Stimulated activated CD4-positive, alpha-beta T cell treated with anti-CD3 and anti-CD28 coated beads, Interleukin-15, amount 100 ng/mL, for 48 hours (primary cell): ENCODE results near the gene KCNIP1.

Experiments
- DNase-seq, 2 donors: peaks; one replicate each; pipeline ENCODE4 v3.0.0-alpha.2; 2020; ENCODE audit warnings: low read depth in 2 of 2

KCNIP1 gene

DNA sequence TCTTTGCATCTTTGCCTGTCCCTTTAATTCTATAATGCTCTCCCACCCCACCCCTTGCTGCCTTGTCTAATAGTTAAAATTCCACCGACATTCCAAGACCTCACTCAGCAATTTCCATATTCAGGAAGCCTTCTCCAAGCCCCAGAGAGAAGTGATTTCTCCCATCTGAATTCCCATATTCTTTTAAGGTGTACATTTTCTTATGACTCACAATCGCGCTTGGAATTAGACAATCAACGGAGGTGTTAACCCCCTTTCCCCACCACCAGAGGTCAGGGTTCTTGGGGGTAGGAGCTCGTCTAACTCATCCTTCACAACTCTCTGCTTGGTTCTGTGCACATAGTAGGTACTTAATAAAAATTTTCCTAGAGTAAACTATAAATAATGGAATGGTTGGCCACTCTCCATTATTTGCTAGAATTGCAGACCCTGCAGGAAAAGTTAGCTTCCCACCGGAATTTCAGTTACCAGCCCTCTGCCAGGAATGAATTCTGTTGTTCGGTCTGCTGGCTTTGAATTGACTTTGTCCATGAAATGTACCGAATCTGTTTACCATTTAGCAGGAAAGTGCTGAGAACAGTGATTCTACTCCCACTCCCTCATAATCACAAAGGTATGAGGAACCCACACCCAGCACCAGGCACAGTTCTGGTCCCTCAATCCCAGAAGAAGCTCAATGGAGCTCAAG is 5.0 kb downstream of the KCNIP1 start:
- no peak for DNase-seq

DNA sequence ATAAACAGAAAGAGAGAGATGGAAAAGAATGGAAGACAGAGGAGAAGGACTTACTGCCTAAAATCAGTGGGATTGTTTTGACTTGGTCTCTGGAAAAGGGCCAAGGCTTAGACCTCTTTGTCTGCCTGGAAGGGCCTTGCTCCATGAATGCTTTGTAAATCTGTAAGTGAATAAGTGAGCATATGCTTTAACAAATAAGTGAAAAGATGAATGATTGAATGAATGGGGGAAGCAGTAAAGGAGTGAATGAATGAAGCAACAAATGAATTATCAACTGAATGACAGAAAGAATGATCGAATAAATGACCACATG is 5.5 kb downstream of the KCNIP1 start:
- no peak for DNase-seq

DNA sequence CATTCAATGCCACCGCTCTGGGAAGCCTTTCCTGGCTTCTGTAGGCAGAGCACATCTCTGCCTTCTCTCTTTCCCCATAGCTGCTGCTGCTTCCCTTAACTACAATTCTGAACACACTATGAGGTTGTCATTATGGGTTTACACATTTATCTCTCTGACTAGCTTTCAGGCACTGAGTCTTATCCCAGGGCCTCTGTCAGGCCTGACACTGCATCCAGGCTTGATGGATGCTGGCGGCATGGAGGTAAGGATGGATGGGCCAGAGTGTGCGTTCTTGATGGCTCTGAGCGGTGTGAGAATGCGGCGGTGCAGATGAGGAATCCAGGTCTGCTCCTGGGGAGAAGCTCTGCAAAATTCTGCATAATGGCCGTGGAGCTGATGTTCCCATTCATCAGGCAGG is 6.3 kb downstream of the KCNIP1 start:
- no peak for DNase-seq

DNA sequence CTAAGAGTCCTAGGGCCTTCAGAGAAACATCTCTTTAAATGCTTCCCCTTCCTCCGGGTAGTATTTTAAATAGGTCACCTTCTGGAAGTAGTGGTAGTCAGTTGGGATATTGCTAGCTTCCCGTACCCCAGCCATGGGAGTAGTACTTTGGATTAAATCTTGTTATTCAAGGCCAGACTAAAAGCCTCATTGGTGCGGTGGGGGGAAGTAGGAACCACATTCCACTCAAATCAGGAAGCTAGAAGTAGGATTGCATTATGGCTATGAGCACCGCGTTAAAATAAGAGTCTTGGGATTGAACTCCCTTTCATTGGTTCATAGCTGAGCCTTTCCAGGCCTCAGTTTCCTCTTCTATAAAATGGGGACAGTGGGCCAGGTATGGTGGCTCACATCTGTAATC is 6.7 kb downstream of the KCNIP1 start:
- no peak for DNase-seq

DNA sequence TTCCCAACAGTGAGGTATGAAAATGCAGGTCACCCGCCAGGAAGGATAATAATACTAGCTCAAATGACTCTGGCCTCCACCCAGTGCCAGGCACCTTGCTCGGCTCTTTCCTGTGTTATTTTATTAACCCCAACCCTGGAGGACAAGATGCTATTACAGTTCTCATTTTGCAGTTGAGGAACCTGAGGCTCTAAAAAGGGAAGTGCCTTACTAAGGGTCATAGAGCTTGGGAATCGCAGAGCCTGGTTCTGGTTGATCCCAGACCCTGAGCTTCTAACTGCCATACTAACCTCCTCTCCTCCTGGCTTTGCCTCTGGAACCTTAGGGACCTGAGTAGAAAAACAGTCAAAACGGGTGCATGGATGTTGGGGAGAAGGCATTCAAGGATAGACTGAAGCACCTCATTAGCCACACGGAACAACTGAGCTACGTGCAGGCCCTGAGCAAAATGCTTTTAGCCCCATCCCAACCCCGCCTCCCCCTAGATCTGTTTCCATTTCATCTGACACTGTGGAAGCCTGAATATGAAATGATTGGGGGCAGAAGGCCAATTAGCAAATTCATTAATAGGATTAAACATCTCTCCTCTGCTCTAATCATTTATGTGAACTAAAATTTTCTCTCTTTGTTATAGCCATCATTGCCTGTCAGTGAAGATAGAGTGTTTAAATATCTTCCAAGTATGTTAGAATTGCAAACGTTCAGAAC is 7.9 kb downstream of the KCNIP1 start:
- DNase-seq = no peak

DNA sequence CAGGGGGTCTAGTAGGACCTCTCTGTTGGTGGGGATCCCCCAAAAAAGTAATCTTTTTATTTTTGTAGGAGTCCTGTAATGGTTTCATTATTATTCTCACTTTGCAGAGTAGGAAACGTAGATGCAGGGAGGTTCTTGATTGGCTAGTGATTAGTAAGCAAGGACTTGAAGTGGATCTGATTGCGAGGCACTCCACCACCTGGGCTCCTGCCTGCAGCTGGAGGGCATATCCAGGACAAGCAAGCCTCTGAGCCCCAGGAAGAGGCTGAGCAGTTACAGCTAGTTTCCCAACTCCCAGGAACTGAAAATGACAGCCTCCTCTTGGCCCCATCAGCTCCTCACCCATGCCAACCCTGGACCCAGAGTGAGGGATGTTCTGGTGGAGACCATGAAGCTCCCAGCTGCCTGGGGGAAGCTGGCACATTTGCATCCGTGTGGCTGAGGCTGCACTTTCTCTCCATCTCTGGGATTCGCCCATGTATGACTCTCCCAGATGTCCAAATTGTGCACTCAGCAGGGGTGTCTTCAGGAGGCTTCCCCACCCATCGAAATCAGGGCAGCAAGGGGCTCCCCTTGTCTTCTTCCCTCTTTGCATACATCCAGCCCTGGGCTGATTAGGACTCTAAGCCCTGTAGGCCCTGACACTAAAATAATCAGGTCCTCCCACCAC is 10.2 kb downstream of the KCNIP1 start:
- DNase-seq = no peak

DNA sequence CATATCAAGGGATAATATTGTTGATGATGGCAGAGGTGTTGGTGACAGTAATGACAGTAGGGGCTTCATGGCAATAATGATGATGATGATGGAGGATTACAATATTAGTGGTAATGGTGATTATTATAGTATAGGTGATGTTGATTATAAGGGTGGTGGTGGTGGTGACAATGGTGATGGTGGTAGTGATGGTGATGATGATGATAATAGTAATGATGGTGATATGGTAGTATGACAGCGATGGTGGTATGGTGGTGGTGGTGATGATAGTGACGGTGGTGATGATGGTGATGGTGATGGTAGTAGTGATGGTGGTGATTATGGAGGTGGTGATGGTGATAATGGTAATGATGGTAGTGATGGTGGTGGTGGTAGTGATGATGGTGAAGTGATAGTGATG is 13.6 kb downstream of the KCNIP1 start:
- DNase-seq = no peak

DNA sequence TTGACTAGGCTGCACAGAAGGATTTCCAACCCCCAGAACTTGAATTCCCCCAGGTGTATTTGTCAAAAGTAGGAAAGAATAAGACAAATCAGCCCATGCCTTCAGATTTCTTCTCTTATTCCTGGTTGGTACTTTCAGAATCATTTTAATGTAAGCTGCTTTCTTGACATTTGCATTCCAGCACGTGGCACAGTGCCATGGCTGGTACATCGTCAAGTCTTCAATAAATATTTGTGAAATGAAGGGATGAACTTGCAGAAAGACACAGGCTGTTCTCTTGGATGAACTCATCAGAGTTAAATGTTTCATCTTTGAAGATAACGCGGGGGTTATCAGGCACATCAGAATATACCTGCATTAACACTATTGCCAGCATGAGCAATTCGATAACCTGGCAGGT is 14.5 kb downstream of the KCNIP1 start:
- DNase-seq = no peak

DNA sequence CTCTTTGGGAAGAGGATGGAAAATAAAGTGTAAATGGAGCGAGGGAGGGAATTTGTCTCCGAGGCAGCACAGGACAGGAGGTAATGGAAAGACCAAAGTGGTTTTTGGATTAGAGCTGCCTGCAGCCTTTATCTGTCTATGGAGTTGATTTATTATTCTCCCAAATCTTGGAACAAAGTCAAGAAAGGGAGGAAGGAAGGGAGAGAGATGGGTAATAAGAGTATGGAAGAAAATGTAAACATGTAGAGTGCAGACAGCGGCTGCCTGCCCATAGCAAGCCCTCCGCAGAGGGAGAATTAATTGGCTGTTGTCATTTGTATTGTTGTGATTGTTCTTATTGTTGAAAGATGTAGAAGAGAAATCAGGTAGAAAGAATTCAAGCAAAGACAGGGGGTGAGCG is 15.7 kb downstream of the KCNIP1 start:
- DNase-seq = no peak

DNA sequence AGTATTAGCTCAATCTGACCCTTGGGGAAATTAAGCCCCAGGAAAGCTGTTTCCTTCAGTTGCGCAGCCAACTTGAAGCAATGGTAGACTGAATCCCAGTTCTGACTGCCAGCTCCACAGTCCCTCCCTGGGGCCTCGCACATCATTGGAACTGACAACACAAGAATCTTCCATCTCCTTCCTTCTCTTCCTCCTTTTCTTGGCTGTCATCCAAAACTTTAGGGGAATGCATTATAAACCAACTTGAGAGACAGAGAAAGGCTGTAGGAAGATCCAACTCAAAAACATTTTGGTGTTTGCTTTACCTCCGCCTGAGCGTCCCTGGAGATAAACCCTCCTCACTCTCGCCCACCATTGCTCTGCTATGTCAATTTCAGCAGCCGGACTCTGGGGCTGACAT is 16.6 kb downstream of the KCNIP1 start:
- no peak for DNase-seq

DNA sequence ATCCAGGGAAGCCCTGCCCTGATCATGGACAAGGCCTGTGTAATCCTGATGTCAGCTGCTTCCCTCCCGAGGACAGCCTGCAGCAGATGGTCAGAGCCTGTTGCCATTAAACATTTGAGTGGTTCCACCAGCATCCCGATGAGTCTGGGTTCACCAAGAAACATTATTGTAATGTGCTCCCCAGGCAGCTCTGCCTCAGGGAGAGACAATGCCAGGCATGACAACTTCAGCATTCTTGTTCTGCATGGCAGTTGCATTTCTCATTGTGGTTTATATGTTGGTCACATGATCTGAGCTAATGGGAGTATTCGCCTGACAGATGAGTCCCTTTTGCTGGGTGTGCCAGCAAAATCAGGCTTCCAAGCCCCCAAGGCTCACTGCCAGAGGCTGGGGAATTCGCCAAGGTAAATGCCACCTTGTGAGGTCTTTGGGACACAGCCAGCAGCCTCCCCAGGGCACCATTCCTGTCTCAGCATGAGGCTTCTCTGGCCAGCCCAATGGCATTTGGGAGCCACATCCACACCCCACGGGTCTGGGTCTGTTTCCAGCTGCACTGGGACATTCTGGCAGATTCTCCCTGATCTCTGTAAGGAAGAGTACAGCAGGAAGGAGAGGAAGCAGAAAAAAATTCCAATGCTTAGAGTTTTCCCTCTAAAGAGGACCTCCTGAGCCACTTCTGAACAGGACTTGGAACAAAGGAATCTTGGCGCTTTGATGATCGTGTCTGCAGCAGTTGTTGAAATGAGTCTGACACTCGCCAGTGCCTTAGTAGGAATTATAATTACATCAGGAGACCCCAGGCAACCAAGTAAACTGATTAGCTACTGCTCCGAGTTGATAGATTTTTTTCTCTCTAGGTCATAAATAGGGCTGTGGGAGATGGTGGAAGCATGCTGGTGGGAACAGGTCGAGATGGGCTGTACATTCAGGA is 18.7 kb downstream of the KCNIP1 start:
- no peak for DNase-seq

DNA sequence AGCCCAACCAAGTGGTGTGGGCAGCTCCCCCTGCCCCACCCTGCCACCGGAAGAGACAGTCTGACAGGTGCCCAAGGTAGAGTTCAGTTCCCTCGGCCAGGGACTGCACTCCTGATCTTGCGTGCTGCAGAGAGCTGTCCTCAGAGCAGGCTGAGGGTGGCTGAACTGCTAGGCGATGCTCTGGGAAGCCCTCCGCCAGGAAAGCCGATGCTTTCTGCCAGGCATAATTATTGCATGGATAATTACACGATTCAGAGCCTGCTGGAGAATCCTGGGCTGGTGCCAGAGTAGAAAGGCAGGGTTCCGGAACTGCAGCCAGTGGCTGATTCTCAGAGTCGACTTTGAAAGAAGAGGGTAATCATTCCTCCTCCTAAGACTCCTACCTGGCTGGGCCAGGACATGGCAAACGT is 19.3 kb downstream of the KCNIP1 start:
- DNase-seq = no peak

DNA sequence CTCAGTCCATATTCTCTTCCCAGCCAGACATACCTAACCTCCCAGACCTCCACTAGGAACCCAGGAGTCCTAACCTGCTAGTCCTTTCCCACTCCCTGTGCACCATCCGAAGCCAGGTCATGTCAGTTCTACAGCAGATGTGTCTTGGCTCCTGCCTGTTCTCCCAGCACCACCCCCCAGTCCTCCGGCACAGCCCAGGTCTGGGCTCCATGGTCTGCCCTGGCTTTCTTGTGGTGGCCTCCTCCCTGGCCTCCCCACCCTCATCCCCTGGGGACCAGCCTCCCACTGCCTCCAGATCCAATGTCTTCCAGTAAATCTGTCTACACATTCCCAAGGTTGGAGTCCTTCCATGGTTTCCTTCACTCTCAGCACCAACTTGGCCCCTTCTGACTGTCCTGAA is 20.0 kb downstream of the KCNIP1 start:
- no peak for DNase-seq

DNA sequence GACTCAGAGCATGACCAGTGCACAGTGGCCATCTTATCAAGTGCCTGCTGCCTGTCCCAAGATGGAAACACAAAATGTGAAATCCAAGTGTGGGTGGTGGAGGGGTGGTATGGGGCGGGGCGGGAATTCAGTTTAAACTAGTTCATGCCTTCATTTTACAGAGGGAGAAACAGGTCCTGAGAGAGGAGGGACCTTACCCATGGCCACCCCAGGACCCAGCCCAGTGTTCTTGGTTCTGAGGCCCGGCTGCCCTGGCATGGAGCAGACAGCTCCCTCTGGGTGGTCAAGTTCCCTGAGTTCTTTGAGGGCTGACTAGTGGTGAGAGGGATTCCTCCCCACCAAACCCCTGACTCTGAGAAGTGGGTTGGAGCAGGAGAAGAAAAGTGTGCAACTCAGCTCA is 20.8 kb downstream of the KCNIP1 start:
- no peak for DNase-seq

DNA sequence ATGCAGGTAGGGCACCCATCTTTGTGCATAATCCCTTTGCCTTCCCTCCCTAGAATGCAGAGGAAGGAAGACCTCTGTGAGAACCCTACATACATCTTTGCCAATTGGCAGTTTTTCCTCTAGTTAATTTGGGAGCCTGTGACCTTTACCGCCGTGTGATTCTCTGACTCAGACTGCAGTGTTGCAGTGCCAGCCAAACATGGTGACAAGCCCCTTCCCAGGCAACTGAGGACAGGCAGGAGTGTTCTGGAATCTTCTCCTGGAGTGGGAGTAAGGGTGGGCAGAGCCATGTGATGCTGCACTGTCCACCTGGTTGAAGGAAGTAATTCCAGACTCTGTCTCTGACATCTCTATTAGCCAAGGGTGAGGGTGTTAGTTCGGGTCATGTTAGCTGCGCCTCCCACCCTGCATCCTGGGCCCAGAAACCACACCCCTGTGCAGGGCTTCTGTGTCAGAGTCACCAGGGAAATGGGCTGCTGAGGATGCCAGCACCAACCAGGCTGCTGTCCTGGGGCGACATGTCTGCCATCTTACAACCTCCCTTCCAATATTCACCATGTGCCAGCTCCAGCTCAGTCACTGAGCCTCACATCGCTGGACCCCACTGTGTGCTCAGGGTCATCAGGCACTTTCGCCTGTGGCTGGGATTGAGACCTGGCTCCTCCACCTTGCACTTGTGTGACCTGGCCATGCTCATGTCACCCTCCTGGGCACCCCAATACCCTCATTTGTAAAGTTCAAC is 21.8 kb downstream of the KCNIP1 start:
- DNase-seq = no peak

DNA sequence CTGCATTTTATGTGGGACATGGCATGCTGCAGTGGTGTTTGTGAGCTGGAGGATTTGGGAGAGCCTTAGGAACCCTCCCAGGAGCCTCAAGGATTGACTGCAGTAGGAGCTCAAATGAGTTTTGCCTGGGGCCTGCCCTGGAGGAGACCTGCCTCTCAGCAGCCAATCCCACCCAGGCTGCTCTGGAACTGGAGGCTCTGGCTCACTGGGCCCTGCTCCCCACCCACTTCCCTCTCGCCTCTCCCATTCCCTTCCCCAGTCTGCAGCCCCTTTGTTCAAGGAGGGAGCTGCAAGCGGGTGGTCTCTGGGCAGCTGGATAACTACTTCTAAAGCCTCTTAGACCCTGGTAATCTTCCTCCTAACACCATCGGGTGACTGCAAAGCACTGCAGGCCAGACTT is 24.2 kb downstream of the KCNIP1 start:
- DNase-seq = no peak

DNA sequence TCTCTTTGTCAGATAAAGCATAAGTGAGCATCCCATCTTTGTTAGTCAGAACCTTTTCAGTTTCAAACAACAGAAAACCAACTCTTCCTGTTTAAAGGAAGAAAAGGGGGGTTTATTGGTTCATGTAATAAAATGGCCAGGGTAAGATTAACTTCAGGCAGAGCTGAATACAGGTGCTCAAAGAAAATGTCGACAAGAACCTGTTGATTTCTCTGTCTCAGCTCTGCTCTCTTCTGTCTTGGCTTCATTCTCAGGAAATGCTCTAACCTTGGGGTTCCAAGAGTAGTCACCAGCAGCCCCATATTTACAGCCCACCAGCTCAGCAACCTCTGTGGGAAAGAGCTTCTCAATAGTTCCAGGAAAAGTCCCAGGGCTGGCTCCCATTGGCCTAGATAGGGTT is 25.2 kb downstream of the KCNIP1 start:
- DNase-seq = no peak

DNA sequence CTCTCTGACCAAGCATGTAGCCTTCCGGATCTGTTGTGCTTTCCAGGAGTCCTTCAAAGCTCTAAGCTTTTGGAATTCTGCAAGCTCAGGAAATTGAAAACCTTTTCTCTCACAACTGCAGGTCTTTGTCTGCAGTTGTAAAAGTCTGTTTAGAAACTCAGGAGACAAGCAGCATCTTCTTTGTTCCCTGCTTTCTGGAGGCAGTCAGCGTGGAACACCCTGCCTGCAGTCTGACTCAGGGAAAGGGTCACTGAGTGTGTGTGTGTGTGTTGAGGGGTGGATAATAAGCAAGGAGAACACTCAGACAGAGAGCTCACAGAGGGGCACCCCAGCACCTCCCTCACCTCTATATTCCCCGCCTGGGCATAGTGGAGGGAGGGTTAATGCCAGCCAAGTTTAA is 29.1 kb downstream of the KCNIP1 start:
- no peak for DNase-seq

DNA sequence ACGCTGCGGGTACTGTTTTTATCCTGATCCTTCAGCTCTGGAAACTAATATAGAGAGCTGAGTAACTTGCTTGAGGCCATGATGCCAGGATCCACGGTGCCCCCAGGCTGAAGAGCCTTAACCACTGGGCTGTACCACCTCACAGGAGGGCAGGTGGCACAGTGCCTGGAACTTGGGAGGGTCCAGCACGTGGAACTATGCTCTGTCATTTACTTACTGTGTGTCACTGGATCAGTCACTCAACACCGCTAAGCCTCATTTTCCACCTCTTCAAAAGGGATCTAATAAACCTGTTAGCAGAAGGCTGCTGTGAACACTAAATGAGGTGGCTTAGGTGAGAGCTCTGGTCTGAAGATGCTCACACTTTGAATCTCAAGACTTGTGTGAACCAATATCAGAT is 29.6 kb downstream of the KCNIP1 start:
- DNase-seq = no peak

DNA sequence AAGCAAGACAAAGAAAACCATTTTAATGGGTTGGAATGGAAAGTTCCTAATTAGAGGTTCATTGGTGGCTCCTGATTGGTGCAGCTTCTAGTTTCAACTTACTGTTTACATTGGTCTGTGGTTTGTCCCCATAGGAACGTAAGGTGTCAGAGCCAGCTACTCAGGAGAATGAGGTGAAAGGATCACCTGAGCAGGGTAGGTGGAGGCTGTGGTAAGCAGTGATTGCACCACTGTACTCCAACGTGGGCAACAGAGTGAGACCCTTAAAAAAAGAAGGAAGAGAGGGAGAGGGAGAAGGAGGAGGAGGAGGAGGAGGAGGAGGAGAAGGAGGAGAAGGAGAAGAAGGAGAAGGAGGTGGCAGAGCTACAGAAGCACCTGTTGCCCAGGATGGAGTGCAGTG is 30.4 kb downstream of the KCNIP1 start:
- DNase-seq = no peak

DNA sequence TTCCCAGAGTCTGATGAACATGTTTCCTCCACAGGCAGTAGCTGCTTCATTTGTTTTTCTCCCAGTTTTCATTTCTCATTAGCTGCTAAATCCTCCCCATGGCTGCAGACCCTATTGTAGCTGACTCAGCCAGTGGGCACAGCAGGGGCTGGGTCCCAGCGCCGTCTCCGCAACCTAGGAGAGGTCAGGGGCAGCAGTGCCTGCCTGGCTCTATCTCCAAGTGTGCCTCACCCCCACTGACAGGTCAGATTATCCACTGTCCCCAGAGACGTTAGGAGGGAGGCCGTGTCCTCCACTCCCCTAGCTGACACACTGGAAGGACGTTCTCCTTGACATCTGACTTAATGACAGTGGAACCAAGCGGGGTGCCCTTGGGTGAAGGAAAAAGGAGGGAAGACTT is 31.1 kb downstream of the KCNIP1 start:
- DNase-seq = no peak

DNA sequence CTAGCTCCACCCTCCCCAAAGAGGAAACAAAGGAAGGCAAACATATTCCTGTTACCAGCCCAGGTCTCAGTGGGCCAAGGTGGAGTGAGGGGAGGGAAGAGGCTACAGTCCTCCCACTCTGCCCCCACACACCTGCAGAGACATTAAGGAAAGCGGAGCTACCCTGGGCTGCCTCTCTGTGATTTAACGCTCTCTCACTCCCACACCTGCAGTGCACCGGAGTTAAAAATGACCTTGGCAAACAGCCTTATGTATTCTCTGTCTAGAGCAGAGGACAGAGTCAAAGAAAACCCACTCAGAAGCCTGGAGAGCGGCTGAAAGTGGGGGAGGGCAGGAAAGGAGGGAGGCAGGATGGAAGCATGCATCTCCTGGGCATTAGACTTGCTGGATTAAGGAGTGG is 32.7 kb downstream of the KCNIP1 start:
- DNase-seq = no peak
